ENCODE data around the gene EVX1.

- TF ChIP-seq, protein P1, sequence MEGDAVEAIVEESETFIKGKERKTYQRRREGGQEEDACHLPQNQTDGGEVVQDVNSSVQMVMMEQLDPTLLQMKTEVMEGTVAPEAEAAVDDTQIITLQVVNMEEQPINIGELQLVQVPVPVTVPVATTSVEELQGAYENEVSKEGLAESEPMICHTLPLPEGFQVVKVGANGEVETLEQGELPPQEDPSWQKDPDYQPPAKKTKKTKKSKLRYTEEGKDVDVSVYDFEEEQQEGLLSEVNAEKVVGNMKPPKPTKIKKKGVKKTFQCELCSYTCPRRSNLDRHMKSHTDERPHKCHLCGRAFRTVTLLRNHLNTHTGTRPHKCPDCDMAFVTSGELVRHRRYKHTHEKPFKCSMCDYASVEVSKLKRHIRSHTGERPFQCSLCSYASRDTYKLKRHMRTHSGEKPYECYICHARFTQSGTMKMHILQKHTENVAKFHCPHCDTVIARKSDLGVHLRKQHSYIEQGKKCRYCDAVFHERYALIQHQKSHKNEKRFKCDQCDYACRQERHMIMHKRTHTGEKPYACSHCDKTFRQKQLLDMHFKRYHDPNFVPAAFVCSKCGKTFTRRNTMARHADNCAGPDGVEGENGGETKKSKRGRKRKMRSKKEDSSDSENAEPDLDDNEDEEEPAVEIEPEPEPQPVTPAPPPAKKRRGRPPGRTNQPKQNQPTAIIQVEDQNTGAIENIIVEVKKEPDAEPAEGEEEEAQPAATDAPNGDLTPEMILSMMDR (IDR thresholded peaks at IDR 0.05 in 8 of 11, conservative IDR thresholded peaks at IDR 0.05 in 3 of 11) = no peak
- TF ChIP-seq POLR2AphosphoS5 (IDR thresholded peaks at IDR 0.05) = no peak
These were observed 2.0 kb downstream of the EVX1 start for GRCh38 chr7:27244488-27245123.

Measured in spleen (tissue), 7 donors.